Inferior parietal cortex (tissue), 1 donor: ENCODE data around the gene WBP1.
"Not testable (repeated sequence)": the region's sequence is repeated elsewhere in the genome, so short reads cannot be mapped to it uniquely, and the experiment has no call there.

Source experiments
- DNase-seq: peaks from one replicate; pipeline ENCODE4 v3.0.0-alpha.2; 2016; ENCODE audit errors: extremely low spot score

WBP1 gene

GRCh38 chr2:74458132-74458937 is at the start of gene WBP1:
Gene WBP1, plus strand, starts transcription at chr2:74458438. Its CDS starts 165 bp downstream, at chr2:74458603.
- DNase-seq, result peak; percentile 100

- no peak for DNase-seq
Measured at GRCh38 chr2:74413001-74413698, 45.1 kb upstream of the WBP1 start.

GRCh38 chr2:74414441-74414840 is 43.8 kb upstream of the WBP1 start:
- DNase-seq, result no peak

GRCh38 chr2:74414881-74415761 is 43.1 kb upstream of the WBP1 start:
- no peak for DNase-seq

GRCh38 chr2:74415762-74416395 is 42.4 kb upstream of the WBP1 start:
- DNase-seq, result no peak

GRCh38 chr2:74416778-74417177 is 41.5 kb upstream of the WBP1 start:
- DNase-seq, result no peak

GRCh38 chr2:74417197-74417596 is 41.0 kb upstream of the WBP1 start:
- DNase-seq, result no peak

GRCh38 chr2:74417763-74418162 is 40.5 kb upstream of the WBP1 start:
- no peak for DNase-seq

- no peak for DNase-seq
Measured at GRCh38 chr2:74418312-74418711, 39.9 kb upstream of the WBP1 start.

GRCh38 chr2:74419345-74419744 is 38.9 kb upstream of the WBP1 start:
- DNase-seq, result no peak

GRCh38 chr2:74420006-74420405 is 38.2 kb upstream of the WBP1 start:
- DNase-seq, result no peak

- not testable (repeated sequence) for DNase-seq
Measured at GRCh38 chr2:74420443-74421103, 37.7 kb upstream of the WBP1 start.

- peak; percentile 74 for DNase-seq
Measured at GRCh38 chr2:74421221-74421870, 36.9 kb upstream of the WBP1 start, which contains the start of the genes C2orf81 and WDR54. Gene C2orf81, minus strand, starts transcription at chr2:74421619. Its CDS starts 59 bp downstream, at chr2:74421560. Gene WDR54, plus strand, starts transcription at chr2:74421730. Its CDS starts 424 bp downstream, at chr2:74422154.

GRCh38 chr2:74423231-74424095 is 34.8 kb upstream of the WBP1 start:
- no peak for DNase-seq

- no peak for DNase-seq
Measured at GRCh38 chr2:74424139-74424992, 33.9 kb upstream of the WBP1 start.

- DNase-seq, result no peak
Measured at GRCh38 chr2:74424995-74425406, 33.2 kb upstream of the WBP1 start.

GRCh38 chr2:74425523-74425922 is 32.7 kb upstream of the WBP1 start:
- no peak for DNase-seq

GRCh38 chr2:74426181-74426758 is 32.0 kb upstream of the WBP1 start:
- DNase-seq, result no peak
